Suprapubic skin (tissue), 3 donors: ENCODE results near the gene OR14J1.

Experiments
- EP300 ChIP-seq: sonication (generic); formaldehyde crosslinking; IDR thresholded peaks from one replicate; pipeline ENCODE4 v1.6.1; 2017; ENCODE audit warnings: antibody characterized with exemption
- POLR2A ChIP-seq, 2 donors: fragments of 450-650 bp; IDR thresholded peaks; one replicate each; pipeline ENCODE4 v1.6.1; 2017; ENCODE audit warnings: antibody characterized with exemption in 2 of 2, mild to moderate bottlenecking in 2 of 2, moderate library complexity in 2 of 2
- TF ChIP-seq, protein P1 (sequence below), 2 donors: fragments of 200-600 bp in 1 of 2; fragments of 450-650 bp in 1 of 2; sonication (generic) in 1 of 2; IDR thresholded peaks; one replicate each; pipeline ENCODE4 v1.5.1; 2016 to 2019; ENCODE audit warnings: antibody characterized with exemption in 2 of 2, mild to moderate bottlenecking in 1 of 2, moderate library complexity in 1 of 2

DNA sequence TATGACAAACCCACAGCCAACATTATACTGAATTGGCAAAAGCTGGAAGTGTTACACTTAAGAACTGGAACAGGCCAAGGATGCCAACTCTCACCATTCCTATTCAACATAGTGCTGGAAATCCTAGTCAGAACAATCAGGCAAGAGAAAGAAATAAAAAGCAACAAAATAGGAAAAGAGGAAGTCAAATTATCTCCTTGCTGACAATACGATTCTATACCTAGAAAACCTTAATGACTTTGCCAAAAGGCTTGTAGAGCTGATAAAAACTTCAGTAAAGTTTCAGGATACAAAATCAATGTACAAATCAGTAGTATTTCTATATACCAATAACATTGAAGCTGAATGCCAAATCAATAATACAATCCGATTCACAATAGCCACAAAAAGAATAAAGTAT lies 34.8 kb downstream of the OR14J1 start:
- TF ChIP-seq, protein P1, sequence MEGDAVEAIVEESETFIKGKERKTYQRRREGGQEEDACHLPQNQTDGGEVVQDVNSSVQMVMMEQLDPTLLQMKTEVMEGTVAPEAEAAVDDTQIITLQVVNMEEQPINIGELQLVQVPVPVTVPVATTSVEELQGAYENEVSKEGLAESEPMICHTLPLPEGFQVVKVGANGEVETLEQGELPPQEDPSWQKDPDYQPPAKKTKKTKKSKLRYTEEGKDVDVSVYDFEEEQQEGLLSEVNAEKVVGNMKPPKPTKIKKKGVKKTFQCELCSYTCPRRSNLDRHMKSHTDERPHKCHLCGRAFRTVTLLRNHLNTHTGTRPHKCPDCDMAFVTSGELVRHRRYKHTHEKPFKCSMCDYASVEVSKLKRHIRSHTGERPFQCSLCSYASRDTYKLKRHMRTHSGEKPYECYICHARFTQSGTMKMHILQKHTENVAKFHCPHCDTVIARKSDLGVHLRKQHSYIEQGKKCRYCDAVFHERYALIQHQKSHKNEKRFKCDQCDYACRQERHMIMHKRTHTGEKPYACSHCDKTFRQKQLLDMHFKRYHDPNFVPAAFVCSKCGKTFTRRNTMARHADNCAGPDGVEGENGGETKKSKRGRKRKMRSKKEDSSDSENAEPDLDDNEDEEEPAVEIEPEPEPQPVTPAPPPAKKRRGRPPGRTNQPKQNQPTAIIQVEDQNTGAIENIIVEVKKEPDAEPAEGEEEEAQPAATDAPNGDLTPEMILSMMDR (IDR thresholded peaks at IDR 0.05) = no peak
- TF ChIP-seq POLR2A (IDR thresholded peaks at IDR 0.05) (no peak), EP300 (no peak)
